Measurements from ENCODE around the gene ERLIN1.
A peak's percentile ranks its signal among the peaks of the same experiment; 100 is the strongest.

The ERLIN1 gene

GRCh38 chr10:100172349-100172748 is 13.5 kb downstream of the ERLIN1 start:
- no peak for DNase-seq (ENCODE audit: low read depth)

- DNase-seq (ENCODE audit: low read depth), result no peak
Observed at GRCh38 chr10:100168313-100168643, 17.6 kb downstream of the ERLIN1 start.

- DNase-seq (ENCODE audit: low read depth), result no peak
Observed at GRCh38 chr10:100167553-100168312, 18.1 kb downstream of the ERLIN1 start.

- DNase-seq (ENCODE audit: low read depth), result no peak
Observed at GRCh38 chr10:100163704-100164621, 21.9 kb downstream of the ERLIN1 start.

GRCh38 chr10:100162696-100163095 is 23.1 kb downstream of the ERLIN1 start:
- DNase-seq (ENCODE audit: low read depth), result no peak

- DNase-seq (ENCODE audit: low read depth), result no peak
Observed at GRCh38 chr10:100158044-100158805, 27.6 kb downstream of the ERLIN1 start.

- DNase-seq (ENCODE audit: low read depth), result no peak
Observed at GRCh38 chr10:100157156-100157555, 28.7 kb downstream of the ERLIN1 start.

- DNase-seq (ENCODE audit: low read depth), result no peak
Observed at GRCh38 chr10:100155936-100156335, 29.9 kb downstream of the ERLIN1 start.

GRCh38 chr10:100154666-100155065 is 31.2 kb downstream of the ERLIN1 start:
- no peak for DNase-seq (ENCODE audit: low read depth)

- no peak for DNase-seq (ENCODE audit: low read depth)
Observed at GRCh38 chr10:100153239-100153825, 32.5 kb downstream of the ERLIN1 start.

- DNase-seq (ENCODE audit: low read depth), result no peak
Observed at GRCh38 chr10:100151723-100152300, 34.0 kb downstream of the ERLIN1 start.

GRCh38 chr10:100148353-100149211 is 37.2 kb downstream of the ERLIN1 start:
- DNase-seq (ENCODE audit: low read depth), result no peak

GRCh38 chr10:100146875-100147650 is 38.8 kb downstream of the ERLIN1 start:
- peak; percentile 21 for DNase-seq (ENCODE audit: low read depth)

GRCh38 chr10:100146398-100146797 is 39.4 kb downstream of the ERLIN1 start:
- no peak for DNase-seq (ENCODE audit: low read depth)

GRCh38 chr10:100143756-100144155 is 42.1 kb downstream of the ERLIN1 start:
- no peak for DNase-seq (ENCODE audit: low read depth)

- no peak for DNase-seq (ENCODE audit: low read depth)
Observed at GRCh38 chr10:100141446-100142087, 44.3 kb downstream of the ERLIN1 start.

- DNase-seq (ENCODE audit: low read depth), result no peak
Observed at GRCh38 chr10:100140070-100140469, 45.8 kb downstream of the ERLIN1 start.

GRCh38 chr10:100138921-100139496 is 46.8 kb downstream of the ERLIN1 start:
- no peak for DNase-seq (ENCODE audit: low read depth)

GRCh38 chr10:100135486-100135885 is 50.3 kb downstream of the ERLIN1 start:
- DNase-seq (ENCODE audit: low read depth), result no peak
